ENCODE measurements around the gene UBR7.

DNA sequence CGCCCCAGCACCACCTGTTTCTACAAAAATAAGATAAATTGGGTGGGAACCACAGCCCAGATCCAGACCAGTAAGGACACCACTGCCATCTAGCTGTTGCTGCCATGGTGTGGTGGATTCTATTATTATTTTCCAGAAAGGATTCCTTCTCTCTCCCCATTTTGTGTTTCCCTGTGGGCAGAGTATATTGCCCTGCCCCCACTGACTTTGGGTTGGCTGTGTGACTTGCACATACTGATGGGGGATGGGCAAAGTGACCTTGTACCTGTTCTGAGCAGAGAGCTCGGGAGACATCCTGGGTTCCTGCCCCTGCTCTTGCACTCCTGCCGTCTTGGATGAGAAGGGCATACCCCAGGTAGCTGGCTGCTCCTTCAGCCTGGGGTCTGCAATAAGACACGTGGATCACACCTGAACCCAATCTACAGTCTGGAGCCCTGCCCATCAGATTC is 46.7 kb upstream of the UBR7 start:
- TF ChIP-seq, protein P1, sequence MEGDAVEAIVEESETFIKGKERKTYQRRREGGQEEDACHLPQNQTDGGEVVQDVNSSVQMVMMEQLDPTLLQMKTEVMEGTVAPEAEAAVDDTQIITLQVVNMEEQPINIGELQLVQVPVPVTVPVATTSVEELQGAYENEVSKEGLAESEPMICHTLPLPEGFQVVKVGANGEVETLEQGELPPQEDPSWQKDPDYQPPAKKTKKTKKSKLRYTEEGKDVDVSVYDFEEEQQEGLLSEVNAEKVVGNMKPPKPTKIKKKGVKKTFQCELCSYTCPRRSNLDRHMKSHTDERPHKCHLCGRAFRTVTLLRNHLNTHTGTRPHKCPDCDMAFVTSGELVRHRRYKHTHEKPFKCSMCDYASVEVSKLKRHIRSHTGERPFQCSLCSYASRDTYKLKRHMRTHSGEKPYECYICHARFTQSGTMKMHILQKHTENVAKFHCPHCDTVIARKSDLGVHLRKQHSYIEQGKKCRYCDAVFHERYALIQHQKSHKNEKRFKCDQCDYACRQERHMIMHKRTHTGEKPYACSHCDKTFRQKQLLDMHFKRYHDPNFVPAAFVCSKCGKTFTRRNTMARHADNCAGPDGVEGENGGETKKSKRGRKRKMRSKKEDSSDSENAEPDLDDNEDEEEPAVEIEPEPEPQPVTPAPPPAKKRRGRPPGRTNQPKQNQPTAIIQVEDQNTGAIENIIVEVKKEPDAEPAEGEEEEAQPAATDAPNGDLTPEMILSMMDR (conservative IDR thresholded peaks at IDR 0.05; ENCODE audit: low read length): peak; percentile 66
- TF ChIP-seq EZH2phosphoT487 (IDR thresholded peaks at IDR 0.05; ENCODE audit: borderline replicate concordance, low read depth, low read length): no peak
